ENCODE results near the gene ANXA8. TPM values are rescaled to one million over a fixed set of nuclear protein-coding genes. Genes with fewer than 3 reads are reported as not detected.

ANXA8 gene
- total and polyA plus RNA-seq, 3 experiments from 2014 or later = not detected

DNA sequence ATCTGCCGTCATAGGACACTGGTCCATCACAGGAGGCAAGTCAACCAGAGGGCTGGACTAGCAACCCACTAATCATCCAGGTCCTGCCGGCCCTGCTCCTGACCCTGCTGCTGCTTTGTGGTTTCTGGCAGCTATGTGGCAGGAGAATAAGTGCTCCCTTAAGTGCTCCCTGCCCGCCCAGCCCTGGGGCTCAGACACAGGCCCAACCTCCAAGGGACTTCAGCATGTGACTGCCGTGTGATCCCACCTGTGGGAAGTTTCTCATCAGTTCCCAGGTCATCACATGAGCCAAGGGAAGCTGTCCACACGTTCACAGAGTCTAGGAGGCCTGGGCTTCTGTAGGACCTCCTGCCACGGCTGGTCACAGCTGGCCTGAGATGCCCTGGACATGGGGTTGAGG lies 65.6 kb downstream of the ANXA8 start:
- CTCF ChIA-PET = no interaction called here
- H3K27ac Mint-ChIP-seq = no peak overlapping the region
- DNase-seq = no peak
- Histone ChIP-seq H3K4me3 (ENCODE audit: low read length) (no peak overlapping the region), H3K27me3 (ENCODE audit: insufficient read depth, low read length, poor library complexity, severe bottlenecking) (no peaks in the 10 kb centered on the region), H3K9me3 (ENCODE audit: low read length) (no peaks in the 10 kb centered on the region), H3K36me3 (ENCODE audit: insufficient read depth, low read length) (no peaks in the 10 kb centered on the region), H3K4me1 (ENCODE audit: insufficient read depth, low read length) (no peaks in the 10 kb centered on the region), H3K27ac (ENCODE audit: low read depth, low read length) (no peak overlapping the region)
- H3K4me3 Mint-ChIP-seq = no peak overlapping the region
- H3K36me3 Mint-ChIP-seq = no peaks in the 10 kb centered on the region
- no peaks in the 10 kb centered on the region for H3K9me3 Mint-ChIP-seq
- peaks cover 0 to 3% of the 10 kb centered on the region in 2 donors for H3K27me3 Mint-ChIP-seq
- POLR2A ChIA-PET = no interaction called here
- no peaks in the 10 kb centered on the region for H3K4me1 Mint-ChIP-seq

Other genes with a start within 250 kb of the ANXA8 start
- under 1 TPM; 0.18 to 0.24 TPM for gene GDF10, start 183.9 kb downstream of the ANXA8 start, total RNA-seq
- 0.21 TPM for gene GDF10, start 183.9 kb downstream of the ANXA8 start, polyA plus RNA-seq
- gene GDF2, start 161.7 kb downstream of the ANXA8 start, total RNA-seq = not detected
- gene GDF2, start 161.7 kb downstream of the ANXA8 start, polyA plus RNA-seq = not detected
- gene RBP3, start 135.8 kb downstream of the ANXA8 start, total RNA-seq = not detected
- gene RBP3, start 135.8 kb downstream of the ANXA8 start, polyA plus RNA-seq = not detected
- gene ZNF488, start 99.8 kb downstream of the ANXA8 start, total RNA-seq = under 1 TPM; 0.42 to 0.44 TPM
- not detected for gene ZNF488, start 99.8 kb downstream of the ANXA8 start, polyA plus RNA-seq
- gene FAM25G, start 7.6 kb upstream of the ANXA8 start, total RNA-seq = not detected
- gene FAM25G, start 7.6 kb upstream of the ANXA8 start, polyA plus RNA-seq = not detected
- gene AGAP9, start 39.5 kb upstream of the ANXA8 start, total RNA-seq = 1 to 10 TPM; 5.1 TPM
- gene AGAP9, start 39.5 kb upstream of the ANXA8 start, polyA plus RNA-seq = 0.23 TPM

All from CD8-positive, alpha-beta memory T cell (primary cell).